Osteoblast (primary cell): Measurements from ENCODE around the gene PPP1R13B. TPM values are rescaled to one million over a fixed set of nuclear protein-coding genes. Genes with fewer than 3 reads are reported as not detected.

ENCODE experiments used
- DNase-seq: peaks from one replicate; pipeline ENCODE4 v3.0.0; 2011; ENCODE audit warnings: low spot score, mixed read lengths; ENCODE audit not compliant: insufficient read length; ENCODE audit errors: missing footprints
- H2AFZ ChIP-seq: 2 replicates; pipeline ENCODE4 v1.6.0; 2011; ENCODE audit warnings: mild to moderate bottlenecking, low read length
- H3K27ac ChIP-seq: 2 replicates; pipeline ENCODE4 v1.5.1; 2011; ENCODE audit warnings: mild to moderate bottlenecking, low read depth, low read length, moderate library complexity
- H3K27me3 ChIP-seq: 2 replicates; pipeline ENCODE4 v1.6.0; 2012; ENCODE audit warnings: mild to moderate bottlenecking, control low read depth, inconsistent platforms, low read length, moderate library complexity; ENCODE audit not compliant: insufficient read depth
- H3K36me3 ChIP-seq: 2 replicates; pipeline ENCODE4 v1.5.1; 2011; ENCODE audit warnings: mild to moderate bottlenecking, low read length, control low read depth, moderate library complexity; ENCODE audit not compliant: insufficient read depth
- H3K4me1 ChIP-seq: 2 replicates; pipeline ENCODE4 v1.5.1; 2011; ENCODE audit warnings: mild to moderate bottlenecking, low read length, control low read depth, moderate library complexity; ENCODE audit not compliant: insufficient read depth
- H3K4me2 ChIP-seq: 2 replicates; pipeline ENCODE4 v1.6.0; 2011; ENCODE audit warnings: mild to moderate bottlenecking, low read length; ENCODE audit not compliant: insufficient read depth
- H3K4me3 ChIP-seq: fragments of 200-600 bp; sonication (generic); 3 replicates; pipeline ENCODE4 v1.5.1; 2012; ENCODE audit warnings: mild to moderate bottlenecking, low read length, inconsistent platforms; ENCODE audit not compliant: insufficient read depth
- H3K79me2 ChIP-seq: 2 replicates; pipeline ENCODE4 v1.6.0; 2012; ENCODE audit warnings: mild to moderate bottlenecking, low read length, control low read depth, inconsistent platforms; ENCODE audit not compliant: insufficient read depth
- H3K9me3 ChIP-seq: 2 replicates; pipeline ENCODE4 v1.5.1; 2011; ENCODE audit warnings: low read depth, low read length, control low read depth
- H4K20me1 ChIP-seq: 2 replicates; pipeline ENCODE4 v1.6.0; 2012; ENCODE audit warnings: mild to moderate bottlenecking, low read length, control low read depth; ENCODE audit not compliant: insufficient read depth
- total RNA-seq: library from RNA; depleted of rRNA; stranded (reverse); fragments of >200 nt; gene quantifications from 2 replicates; pipeline ENCODE4 v1.2.3, GENCODE V29; 2012
- TF ChIP-seq, protein P1 (sequence below): IDR thresholded peaks from 2 replicates; pipeline ENCODE4 v1.5.1; 2011; ENCODE audit warnings: mild to moderate bottlenecking, low read depth, low read length, moderate library complexity; ENCODE audit errors: extremely low read depth

The PPP1R13B gene
- total RNA-seq, 1 donor: 3.3 TPM

DNA sequence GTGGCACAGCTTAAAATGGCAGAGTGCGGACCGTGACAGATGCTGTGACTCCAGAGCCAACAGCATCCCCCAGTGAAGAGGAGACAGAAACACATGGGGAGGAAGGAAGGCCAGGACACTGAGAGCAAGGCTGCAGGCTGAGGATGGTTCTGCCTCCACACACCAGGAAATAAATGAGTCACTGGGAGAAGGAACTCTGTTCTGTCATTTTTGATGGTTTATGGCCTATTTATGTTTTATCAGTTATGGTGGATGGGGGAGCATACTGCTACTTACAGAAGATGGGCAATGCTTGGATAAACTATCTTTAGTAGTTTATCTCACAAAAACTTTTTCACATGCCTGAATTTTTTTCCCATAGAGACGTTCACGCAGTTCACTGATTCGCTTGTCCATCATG is 97.9 kb downstream of the PPP1R13B start:
- Histone ChIP-seq H3K27me3 (no peaks in the 10 kb centered on the region), H4K20me1 (no peaks in the 10 kb centered on the region), H3K36me3 (no peaks in the 10 kb centered on the region), H3K4me1 (peaks cover 7% of the 10 kb centered on the region), H2AFZ (no peak overlapping the region), H3K4me3 (no peak overlapping the region), H3K9me3 (no peaks in the 10 kb centered on the region), H3K79me2 (no peaks in the 10 kb centered on the region), H3K27ac (no peak overlapping the region), H3K4me2 (no peak overlapping the region)
- TF ChIP-seq, protein P1, sequence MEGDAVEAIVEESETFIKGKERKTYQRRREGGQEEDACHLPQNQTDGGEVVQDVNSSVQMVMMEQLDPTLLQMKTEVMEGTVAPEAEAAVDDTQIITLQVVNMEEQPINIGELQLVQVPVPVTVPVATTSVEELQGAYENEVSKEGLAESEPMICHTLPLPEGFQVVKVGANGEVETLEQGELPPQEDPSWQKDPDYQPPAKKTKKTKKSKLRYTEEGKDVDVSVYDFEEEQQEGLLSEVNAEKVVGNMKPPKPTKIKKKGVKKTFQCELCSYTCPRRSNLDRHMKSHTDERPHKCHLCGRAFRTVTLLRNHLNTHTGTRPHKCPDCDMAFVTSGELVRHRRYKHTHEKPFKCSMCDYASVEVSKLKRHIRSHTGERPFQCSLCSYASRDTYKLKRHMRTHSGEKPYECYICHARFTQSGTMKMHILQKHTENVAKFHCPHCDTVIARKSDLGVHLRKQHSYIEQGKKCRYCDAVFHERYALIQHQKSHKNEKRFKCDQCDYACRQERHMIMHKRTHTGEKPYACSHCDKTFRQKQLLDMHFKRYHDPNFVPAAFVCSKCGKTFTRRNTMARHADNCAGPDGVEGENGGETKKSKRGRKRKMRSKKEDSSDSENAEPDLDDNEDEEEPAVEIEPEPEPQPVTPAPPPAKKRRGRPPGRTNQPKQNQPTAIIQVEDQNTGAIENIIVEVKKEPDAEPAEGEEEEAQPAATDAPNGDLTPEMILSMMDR: no peak
- DNase-seq: peak; percentile 49

DNA sequence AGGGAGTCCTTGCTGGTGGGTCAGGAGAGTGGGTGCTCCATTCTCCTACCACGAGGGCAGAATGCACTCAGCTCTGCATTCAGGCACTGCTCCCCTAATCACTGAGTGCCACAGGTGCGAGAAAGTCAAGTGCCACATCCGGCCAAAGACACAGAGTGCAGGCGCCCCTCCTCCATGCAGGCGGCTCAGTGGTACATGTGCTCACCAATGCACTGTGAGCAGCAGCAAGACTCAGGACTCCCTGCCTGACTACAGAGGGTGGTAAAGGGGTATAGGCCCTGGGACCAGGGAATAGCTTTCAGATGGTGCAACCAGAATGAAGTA is 98.9 kb downstream of the PPP1R13B start:
- H3K27ac ChIP-seq: no peak overlapping the region
- H3K36me3 ChIP-seq: no peaks in the 10 kb centered on the region
- no peak overlapping the region for H3K4me3 ChIP-seq
- no peaks in the 10 kb centered on the region for H3K9me3 ChIP-seq
- no peak overlapping the region for H3K4me2 ChIP-seq
- peaks cover 7% of the 10 kb centered on the region for H3K4me1 ChIP-seq
- DNase-seq: no peak
- no peaks in the 10 kb centered on the region for H4K20me1 ChIP-seq
- no peaks in the 10 kb centered on the region for H3K27me3 ChIP-seq
- no peaks in the 10 kb centered on the region for H3K79me2 ChIP-seq
- H2AFZ ChIP-seq: no peak overlapping the region
- TF ChIP-seq, protein P1: no peak

- Histone ChIP-seq H3K27ac (no peak overlapping the region), H2AFZ (peak overlapping the region; percentile 18), H3K27me3 (no peaks in the 10 kb centered on the region), H3K79me2 (no peaks in the 10 kb centered on the region), H3K4me2 (peak overlapping the region; percentile 33), H3K36me3 (no peaks in the 10 kb centered on the region), H3K4me1 (peaks cover 7% of the 10 kb centered on the region), H4K20me1 (no peaks in the 10 kb centered on the region), H3K9me3 (no peaks in the 10 kb centered on the region), H3K4me3 (no peak overlapping the region)
- TF ChIP-seq, protein P1: no peak
- peak; percentile 92 for DNase-seq
Measured at GRCh38 chr14:103746701-103747100, 100.7 kb downstream of the PPP1R13B start.

DNA sequence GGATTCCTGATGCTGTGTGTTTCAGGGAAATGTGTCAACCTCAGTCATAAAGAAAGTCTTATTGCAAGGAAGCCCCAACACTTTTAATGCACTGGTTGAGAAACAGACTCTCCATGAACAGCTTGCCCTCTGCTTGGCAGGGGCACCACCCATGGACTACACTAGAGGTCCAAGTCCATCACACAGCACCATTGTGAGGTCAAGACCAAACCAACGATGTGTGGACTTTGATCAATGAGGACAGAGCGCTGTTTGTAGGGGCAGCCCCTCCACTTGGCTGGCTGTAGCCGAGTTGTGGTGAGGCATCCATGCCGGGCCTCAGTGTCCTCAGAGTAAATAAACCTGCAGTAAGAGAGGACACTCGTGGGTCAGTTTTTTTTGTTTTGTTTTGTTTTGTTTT is 102.0 kb downstream of the PPP1R13B start:
- Histone ChIP-seq H3K27me3 (no peaks in the 10 kb centered on the region), H4K20me1 (no peaks in the 10 kb centered on the region), H3K36me3 (no peaks in the 10 kb centered on the region), H3K4me3 (no peak overlapping the region), H3K79me2 (no peaks in the 10 kb centered on the region), H3K4me2 (no peak overlapping the region), H2AFZ (no peak overlapping the region), H3K27ac (no peak overlapping the region), H3K4me1 (peaks cover 7% of the 10 kb centered on the region), H3K9me3 (no peaks in the 10 kb centered on the region)
- peak; percentile 8 for DNase-seq
- TF ChIP-seq, protein P1: no peak
